Right renal cortex interstitium (tissue), 3 donors: Measurements from ENCODE around the gene RFX2. TPM values are rescaled to one million over a fixed set of nuclear protein-coding genes. Genes with fewer than 3 reads are reported as not detected.

Experiments used
- DNase-seq, 3 donors: peaks; one replicate each; pipeline ENCODE4 v3.0.0-alpha.2; 2013; ENCODE audit warnings: low read depth in 3 of 3, low spot score in 2 of 3
- polyA plus RNA-seq, 3 donors: library from polyadenylated mRNA; unstranded; fragments of 120-200 nt; gene quantifications; one replicate each; pipeline ENCODE4 v1.2.1, GENCODE V29; 2013; ENCODE audit not compliant: insufficient read length in 3 of 3

Gene RFX2
- polyA plus RNA-seq, 3 donors = 5.8 to 7.8 (median 7.1) TPM

DNA sequence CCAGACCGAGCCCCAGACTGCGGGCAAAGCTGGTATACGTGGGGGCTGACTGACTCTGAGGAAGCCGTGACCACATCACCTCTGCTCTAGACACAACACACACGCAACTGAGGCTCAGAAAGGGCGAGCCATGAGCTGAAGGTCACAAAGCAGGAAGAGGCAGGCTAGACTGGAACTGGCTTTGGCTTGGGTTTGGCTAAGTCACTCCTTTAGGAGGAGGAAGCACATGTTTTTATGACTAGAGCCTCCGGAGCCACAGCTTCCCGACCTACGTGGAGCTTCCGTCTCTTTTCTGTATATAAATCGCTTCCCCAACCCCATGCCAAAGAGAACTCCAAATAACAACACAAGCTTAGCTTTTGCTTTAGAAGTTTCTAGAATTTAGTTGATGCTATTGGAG, 48.0 kb downstream of the RFX2 start:
- no peak for DNase-seq

GRCh38 chr19:6061376-6062130, 48.7 kb downstream of the RFX2 start:
- no peak for DNase-seq

DNA sequence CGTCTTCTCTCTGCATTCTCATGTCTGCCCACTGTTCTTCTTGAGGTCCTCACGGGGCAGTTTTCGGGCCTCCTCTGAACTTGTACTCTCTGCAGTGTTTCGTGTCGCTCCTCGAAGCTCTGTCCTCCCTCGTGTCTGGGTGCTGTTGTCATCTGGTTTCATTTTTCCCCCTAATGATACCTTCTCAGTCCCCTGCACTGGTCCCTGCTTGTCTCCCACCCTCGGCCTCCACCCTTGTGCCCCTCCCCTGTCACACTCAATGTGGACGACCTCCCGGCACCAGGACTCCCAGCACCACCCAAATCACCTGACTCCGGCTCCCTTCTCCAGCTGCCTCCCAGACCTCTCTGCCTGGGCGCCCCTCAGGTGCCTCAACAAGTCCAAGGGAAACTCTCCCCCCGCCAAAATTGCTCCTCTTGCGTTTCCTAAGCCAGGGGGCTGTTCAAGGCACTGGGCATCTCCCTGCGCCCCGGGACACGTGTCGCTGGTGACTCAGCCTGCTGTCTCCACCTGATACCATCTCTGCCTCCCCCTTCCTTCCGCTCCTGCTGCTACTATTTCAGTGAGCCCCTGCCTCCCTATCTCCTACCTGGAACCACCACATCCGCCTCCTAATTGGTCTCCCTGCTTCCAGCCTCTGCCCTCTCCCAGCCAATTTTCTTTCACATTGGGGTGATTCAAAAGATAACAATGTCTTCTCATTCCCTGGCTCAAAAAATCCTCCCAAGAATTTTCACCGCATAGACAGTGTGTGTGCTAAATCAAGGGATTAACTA, 49.5 kb downstream of the RFX2 start:
- DNase-seq = no peak

GRCh38 chr19:6059988-6060599, 50.2 kb downstream of the RFX2 start:
- no peak for DNase-seq

DNA sequence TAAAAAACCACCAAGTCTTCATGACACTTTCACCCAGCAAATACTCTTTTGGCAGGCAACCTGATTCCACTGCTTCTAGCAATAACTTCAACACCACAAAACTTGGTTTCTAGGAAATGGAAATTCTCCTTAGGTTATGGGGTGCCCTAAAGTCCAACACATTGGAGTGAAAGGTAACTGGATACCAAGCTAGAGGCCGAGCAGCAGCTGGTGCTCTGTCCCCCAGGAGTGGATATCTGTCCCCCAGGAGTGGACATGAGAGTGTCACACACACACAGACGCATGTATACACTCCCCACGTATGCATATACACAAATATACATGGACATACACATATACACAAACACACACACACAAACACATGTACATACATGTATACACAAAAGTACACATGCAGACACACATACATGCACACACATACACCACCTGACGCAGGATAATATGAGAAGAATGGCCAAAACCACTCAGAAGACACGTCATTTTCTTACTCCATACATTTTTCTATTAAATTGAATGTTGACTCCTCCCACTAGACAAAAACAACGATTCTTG, 50.8 kb downstream of the RFX2 start:
- DNase-seq = no peak

GRCh38 chr19:6058518-6059201, 51.6 kb downstream of the RFX2 start:
- DNase-seq = no peak

- no peak for DNase-seq
Measured at GRCh38 chr19:6057651-6058517, 52.4 kb downstream of the RFX2 start.

DNA sequence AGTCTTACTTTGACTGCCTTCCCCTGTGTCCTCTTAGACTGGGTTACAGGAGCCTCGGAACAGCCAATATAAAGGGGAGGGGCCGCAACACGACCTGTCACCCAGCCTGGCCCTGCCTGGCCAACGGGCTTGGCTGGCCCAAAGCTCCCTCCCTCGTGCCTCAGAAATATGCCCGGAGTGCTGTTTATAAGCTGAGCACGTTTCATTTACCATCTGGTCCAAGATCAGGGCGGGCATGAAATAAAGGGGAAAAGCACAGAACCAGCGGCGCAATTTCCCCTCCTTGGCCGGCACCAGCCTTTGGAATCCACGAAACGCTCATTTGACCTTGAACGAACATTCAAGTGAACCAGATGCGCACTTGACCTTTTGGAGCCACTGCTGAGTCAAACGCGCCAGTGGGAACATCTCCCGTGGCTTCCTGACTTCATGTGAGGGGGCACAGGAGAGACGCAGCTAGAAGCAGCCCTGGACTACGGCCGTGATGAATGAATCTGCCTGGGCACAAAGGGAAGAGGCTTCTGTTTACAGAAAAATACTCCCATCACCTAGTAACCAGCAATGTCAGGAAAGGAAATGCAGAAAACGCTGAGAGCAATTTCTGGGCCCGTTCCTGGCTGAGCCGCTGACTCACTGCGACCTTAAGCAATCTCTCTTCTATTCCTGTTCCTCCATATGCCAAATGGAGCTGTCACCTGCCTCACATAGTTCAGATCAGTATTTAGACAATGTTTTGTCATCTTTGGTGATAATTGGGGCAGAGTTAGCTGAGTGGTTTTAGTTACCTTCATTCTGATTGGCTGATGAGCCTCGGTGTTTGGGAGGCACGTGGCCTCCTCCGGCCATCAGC, 53.3 kb downstream of the RFX2 start:
- no peak for DNase-seq

DNA sequence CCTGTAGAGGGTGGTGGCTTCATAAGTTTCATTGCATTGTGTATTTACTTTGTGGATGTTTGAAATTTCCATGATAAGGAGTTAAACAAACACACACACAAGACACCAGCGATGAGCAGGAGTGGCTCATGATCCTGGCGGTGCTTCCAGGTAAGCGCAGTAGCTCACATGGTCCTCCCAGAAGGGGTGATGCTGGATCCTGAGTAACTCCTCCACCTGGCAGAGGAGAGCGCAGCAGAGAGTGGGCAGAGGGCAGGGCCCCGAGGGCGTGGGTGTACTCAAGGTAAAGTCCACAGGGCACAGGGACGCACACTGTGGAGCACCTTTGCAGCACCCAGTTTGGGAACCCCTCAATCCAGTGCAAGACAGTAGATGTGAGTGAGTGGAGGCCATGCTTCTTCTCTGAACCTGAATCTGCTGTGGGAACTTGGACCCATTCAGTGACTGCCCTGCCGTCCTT, 54.0 kb downstream of the RFX2 start:
- no peak for DNase-seq

DNA sequence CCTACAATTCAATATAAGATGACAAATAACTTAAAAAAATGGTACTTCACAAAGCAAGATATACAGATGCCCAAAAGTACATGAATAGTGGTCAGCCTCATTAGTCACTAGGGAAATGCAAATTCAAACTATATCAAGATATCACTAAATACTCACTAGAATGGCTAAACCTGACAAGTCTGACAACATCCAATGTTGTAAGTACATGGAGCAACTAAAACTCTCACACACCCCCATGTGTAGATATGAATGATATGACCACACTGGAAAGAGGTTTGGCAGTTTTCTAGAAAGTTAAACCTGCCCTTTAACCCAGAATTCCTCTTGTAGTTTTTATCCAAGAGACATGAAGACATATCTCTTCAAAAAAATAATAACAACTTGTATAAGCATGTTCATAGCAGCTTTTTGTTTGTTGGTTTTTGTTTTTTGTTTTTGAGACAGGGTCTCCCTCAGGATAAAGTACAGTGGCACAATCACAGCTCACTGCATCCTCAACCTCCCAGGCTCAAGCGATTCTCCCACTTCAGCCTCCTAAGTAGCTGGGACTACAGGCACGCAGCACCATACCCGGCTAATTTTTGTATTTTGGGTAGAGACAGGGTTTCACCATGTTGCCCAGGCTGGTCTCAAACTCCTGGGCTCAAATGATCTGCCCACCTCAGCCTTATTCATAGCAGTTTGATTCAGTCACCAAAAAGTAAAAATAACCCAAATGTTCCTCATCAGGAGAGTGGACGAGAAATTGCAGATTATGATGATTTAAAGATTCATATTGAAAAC, 55.1 kb downstream of the RFX2 start:
- DNase-seq = no peak

- DNase-seq = peak; percentile 67 to 71 (median 67)
Measured at GRCh38 chr19:6048793-6049405, 61.4 kb downstream of the RFX2 start.

- no peak for DNase-seq
Measured at GRCh38 chr19:6048348-6048747, 62.0 kb downstream of the RFX2 start.

- no peak for DNase-seq
Measured at GRCh38 chr19:6047741-6048251, 62.5 kb downstream of the RFX2 start.

GRCh38 chr19:6047256-6047655, 63.0 kb downstream of the RFX2 start:
- DNase-seq = no peak

DNA sequence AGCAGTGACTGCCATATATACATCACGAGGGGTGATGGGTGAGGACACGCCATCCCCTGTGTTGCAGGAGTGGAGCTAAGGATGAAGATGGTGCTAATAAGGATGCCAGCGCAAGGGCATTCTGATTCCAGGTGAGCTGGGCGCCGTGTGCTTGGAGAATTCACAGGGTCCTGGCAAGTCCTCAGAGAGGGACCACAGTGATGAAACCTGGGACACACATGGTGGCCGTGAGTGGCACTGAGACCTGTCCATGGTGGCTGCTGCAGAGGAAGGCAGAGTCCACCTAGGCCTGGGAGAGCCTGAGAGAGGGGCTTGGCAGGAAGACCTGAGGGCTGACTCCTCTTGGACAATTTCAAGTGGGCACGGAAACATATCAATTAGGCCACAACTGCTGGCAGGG, 65.2 kb downstream of the RFX2 start:
- no peak for DNase-seq

DNA sequence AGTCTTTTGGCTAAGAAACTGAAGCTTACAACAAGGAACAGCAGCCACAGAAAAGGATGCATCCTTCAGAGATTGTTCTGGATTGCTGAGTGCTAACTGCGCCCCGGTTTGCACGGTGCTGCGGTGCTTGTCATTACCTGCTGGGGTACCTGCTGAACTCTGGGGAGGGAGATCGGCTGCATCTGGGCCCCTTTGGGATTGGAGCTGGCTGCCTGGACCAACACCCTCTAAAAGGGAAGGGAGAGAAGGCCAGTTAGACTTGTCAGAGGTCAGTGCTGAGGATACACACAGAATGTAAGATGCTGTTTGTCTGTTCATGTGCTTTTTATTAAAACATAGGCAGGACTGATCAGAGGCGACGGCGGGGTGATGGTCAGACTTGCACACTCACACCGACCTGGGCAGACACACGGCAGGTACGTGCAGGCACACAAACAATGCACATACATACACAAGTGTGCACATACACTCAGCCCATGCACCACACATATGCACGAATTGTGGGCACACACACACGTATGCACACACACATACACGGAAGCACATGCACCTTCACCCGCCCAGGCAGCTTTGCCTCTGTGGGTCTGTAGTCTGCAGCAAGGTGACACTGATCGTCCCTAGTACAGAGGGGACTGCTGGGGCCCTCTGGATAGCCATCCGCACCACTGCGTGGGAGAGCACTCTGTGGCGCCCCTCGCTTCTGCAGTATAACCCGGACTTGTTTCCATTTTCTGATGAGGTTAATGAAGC, 66.1 kb downstream of the RFX2 start:
- no peak for DNase-seq
